Tibial artery (tissue), 4 donors: ENCODE results near the gene RYK.
"Not testable (repeated sequence)": the region's sequence is repeated elsewhere in the genome, so short reads cannot be mapped to it uniquely, and the experiment has no call there.

Experiments
- DNase-seq, 2 donors: peaks; one replicate each; pipeline ENCODE4 v3.0.0-alpha.2; 2019
- H3K27ac ChIP-seq, 2 donors: fragments of 200-600 bp; sonication (generic) in 1 of 2; 1 replicate in 1 of 2; 2 replicates in 1 of 2; pipeline ENCODE4 v1.5.1; 2018 to 2019; ENCODE audit warnings: mild to moderate bottlenecking in 1 of 2
- H3K27me3 ChIP-seq, 2 donors: fragments of 200-600 bp; sonication (generic) in 1 of 2; one replicate each; pipeline versions ENCODE4 v1.5.1 to v1.6.0; 2016 to 2019
- H3K36me3 ChIP-seq, 3 donors: fragments of 200-600 bp; sonication (generic) in 2 of 3; one replicate each; pipeline ENCODE4 v1.5.1; 2016 to 2019; ENCODE audit warnings: mild to moderate bottlenecking in 2 of 3
- H3K4me1 ChIP-seq, 4 donors: fragments of 200-600 bp; sonication (generic) in 2 of 4; 1 replicate in 3 of 4; 2 replicates in 1 of 4; pipeline ENCODE4 v1.5.1; 2016 to 2019
- H3K4me3 ChIP-seq, 2 donors: fragments of 200-600 bp; sonication (generic) in 1 of 2; 1 replicate in 1 of 2; 2 replicates in 1 of 2; pipeline ENCODE4 v1.5.1; 2018 to 2019; ENCODE audit warnings: mild to moderate bottlenecking in 2 of 2
- H3K9me3 ChIP-seq, 3 donors: fragments of 200-600 bp; sonication (generic) in 1 of 3; one replicate each; pipeline ENCODE4 v1.5.1; 2016 to 2019
- CTCF ChIP-seq, 2 experiments: fragments of 200-600 bp in 1 of 2; fragments of 450-650 bp in 1 of 2; IDR thresholded peaks; one replicate each; pipeline ENCODE4 v1.5.1; 2017 to 2019; ENCODE audit warnings: antibody characterized with exemption in 2 of 2, mild to moderate bottlenecking in 1 of 2, moderate library complexity in 1 of 2
- intact Hi-C: fragments of 100-400 bp; cut with DNase I; formaldehyde crosslinking; loops from one replicate; pipeline ENCODE4 v1.15.0; 2023; ENCODE audit warnings: low total_unique reads

The RYK gene

GRCh38 chr3:134228035-134228434, 22.6 kb downstream of the RYK start:
- no peak overlapping the region for H3K27ac ChIP-seq
- no peaks in the 10 kb centered on the region for H3K36me3 ChIP-seq
- DNase-seq, result no peak
- H3K4me3 ChIP-seq, result no peak overlapping the region
- no peaks in the 10 kb centered on the region for H3K9me3 ChIP-seq
- peaks cover 0 to 57% (median 14%) of the 10 kb centered on the region in 4 donors for H3K4me1 ChIP-seq
- intact Hi-C loops, result no loop called here
- TF ChIP-seq CTCF (IDR thresholded peaks at IDR 0.05), result no peak
- H3K27me3 ChIP-seq, result no peaks in the 10 kb centered on the region

- H3K4me1 ChIP-seq, result peaks cover 0 to 38% (median 7%) of the 10 kb centered on the region in 4 donors
- H3K27me3 ChIP-seq, H3K4me3 ChIP-seq, H3K36me3 ChIP-seq, H3K9me3 ChIP-seq, H3K27ac ChIP-seq, intact Hi-C loops, DNase-seq: not testable (repeated sequence)
Measured at GRCh38 chr3:134224796-134225156, 25.9 kb downstream of the RYK start.

GRCh38 chr3:134222835-134223234, 27.8 kb downstream of the RYK start:
- no peak overlapping the region for H3K27ac ChIP-seq
- H3K9me3 ChIP-seq, result no peaks in the 10 kb centered on the region
- intact Hi-C loops, result no loop called here

GRCh38 chr3:134216851-134217250, 33.8 kb downstream of the RYK start:
- no peak for TF ChIP-seq CTCF (IDR thresholded peaks at IDR 0.05)
- H3K9me3 ChIP-seq, result no peaks in the 10 kb centered on the region

More at GRCh38 chr3:134222835-134223234, 27.8 kb downstream of the RYK start:
- Histone ChIP-seq H3K36me3 (peaks cover 0 to 7% (median 4%) of the 10 kb centered on the region in 3 donors), H3K27me3 (no peaks in the 10 kb centered on the region), H3K4me1 (peaks cover 0 to 26% (median 7%) of the 10 kb centered on the region in 4 donors), H3K4me3 (no peak overlapping the region)
- TF ChIP-seq CTCF (IDR thresholded peaks at IDR 0.05), result no peak
- no peak for DNase-seq

GRCh38 chr3:134216191-134216764, 34.4 kb downstream of the RYK start:
- H3K9me3 ChIP-seq, result no peaks in the 10 kb centered on the region
- H3K27ac ChIP-seq, result no peak overlapping the region
- H3K27me3 ChIP-seq, result no peaks in the 10 kb centered on the region
- H3K4me1 ChIP-seq, result peaks cover 0 to 18% (median 9%) of the 10 kb centered on the region in 4 donors
- no peak for DNase-seq
- intact Hi-C loops, result no loop called here
- H3K36me3 ChIP-seq, result peaks cover 0 to 4% (median under 1%) of the 10 kb centered on the region in 3 donors
- no peak for TF ChIP-seq CTCF (IDR thresholded peaks at IDR 0.05)
- no peak overlapping the region for H3K4me3 ChIP-seq

More at GRCh38 chr3:134216851-134217250, 33.8 kb downstream of the RYK start:
- DNase-seq, result no peak
- Histone ChIP-seq H3K27ac (no peak overlapping the region), H3K36me3 (peaks cover 0 to 5% (median 4%) of the 10 kb centered on the region in 3 donors), H3K27me3 (no peaks in the 10 kb centered on the region), H3K4me3 (no peak overlapping the region), H3K4me1 (peaks cover 0 to 18% (median 8%) of the 10 kb centered on the region in 4 donors)
- intact Hi-C loops, result no loop called here

- H3K27ac ChIP-seq, result no peak overlapping the region
- no peak for DNase-seq
- H3K4me3 ChIP-seq, result no peak overlapping the region
- peaks cover 8 to 18% (median 10%) of the 10 kb centered on the region in 3 donors for H3K36me3 ChIP-seq
- no peaks in the 10 kb centered on the region for H3K27me3 ChIP-seq
- peaks cover 0 to 18% (median 9%) of the 10 kb centered on the region in 4 donors for H3K4me1 ChIP-seq
- TF ChIP-seq CTCF (IDR thresholded peaks at IDR 0.05), result no peak
- H3K9me3 ChIP-seq, result no peaks in the 10 kb centered on the region
- intact Hi-C loops, result loop anchor here (5.0 kb wide), 1 partner anchor 263 kb away; no protein-coding TSS in a partner anchor
Measured at GRCh38 chr3:134214239-134214638, 36.4 kb downstream of the RYK start.
